ENCODE measurements around the gene CFAP70.
"Not testable (repeated sequence)": the region's sequence is repeated elsewhere in the genome, so short reads cannot be mapped to it uniquely, and the experiment has no call there.

The CFAP70 gene

GRCh38 chr10:73338801-73339368 lies 19.8 kb downstream of the CFAP70 start:
- DNase-seq: no peak

GRCh38 chr10:73333202-73333601 lies 25.5 kb downstream of the CFAP70 start:
- no peak for DNase-seq

GRCh38 chr10:73332379-73332778 lies 26.3 kb downstream of the CFAP70 start:
- no peak for DNase-seq

GRCh38 chr10:73328523-73328922 lies 30.1 kb downstream of the CFAP70 start:
- DNase-seq: not testable (repeated sequence)

- not testable (repeated sequence) for DNase-seq
Measured at GRCh38 chr10:73325290-73325689, 33.4 kb downstream of the CFAP70 start.

GRCh38 chr10:73323582-73323981 lies 35.1 kb downstream of the CFAP70 start:
- DNase-seq: not testable (repeated sequence)

- no peak for DNase-seq
Measured at GRCh38 chr10:73310475-73310874, 48.2 kb downstream of the CFAP70 start.

- no peak for DNase-seq
Measured at GRCh38 chr10:73307203-73307800, 51.4 kb downstream of the CFAP70 start.

- DNase-seq: no peak
Measured at GRCh38 chr10:73306171-73306708, 52.4 kb downstream of the CFAP70 start.

GRCh38 chr10:73296946-73297345 lies 61.7 kb downstream of the CFAP70 start:
- no peak for DNase-seq

- DNase-seq: no peak
Measured at GRCh38 chr10:73293461-73293860, 65.2 kb downstream of the CFAP70 start.

GRCh38 chr10:73289958-73290357 lies 68.7 kb downstream of the CFAP70 start:
- DNase-seq: no peak

GRCh38 chr10:73287441-73287840 lies 71.2 kb downstream of the CFAP70 start:
- no peak for DNase-seq

GRCh38 chr10:73281097-73281496 lies 77.6 kb downstream of the CFAP70 start:
- no peak for DNase-seq

- DNase-seq: no peak
Measured at GRCh38 chr10:73264423-73264822, 94.2 kb downstream of the CFAP70 start.

GRCh38 chr10:73263693-73264347 lies 94.8 kb downstream of the CFAP70 start:
- DNase-seq: peak; percentile 24

GRCh38 chr10:73262880-73263555 lies 95.6 kb downstream of the CFAP70 start:
- DNase-seq: no peak

GRCh38 chr10:73262105-73262730 lies 96.4 kb downstream of the CFAP70 start:
- no peak for DNase-seq

GRCh38 chr10:73261362-73261995 lies 97.2 kb downstream of the CFAP70 start:
- DNase-seq: no peak

- not testable (repeated sequence) for DNase-seq
Measured at GRCh38 chr10:73258612-73259011, 100.1 kb downstream of the CFAP70 start.

GRCh38 chr10:73253225-73253555 lies 105.5 kb downstream of the CFAP70 start:
- peak; percentile 21 for DNase-seq

- DNase-seq: peak; percentile 95
Measured at GRCh38 chr10:73252445-73253224, 106.0 kb downstream of the CFAP70 start, which contains the start of gene MRPS16. Gene MRPS16, minus strand, starts transcription at chr10:73252644. Its CDS starts 162 bp downstream, at chr10:73252482.
